ENCODE results near the gene RETREG2.

The RETREG2 gene

GRCh38 chr2:219177552-219178376, at the start of gene RETREG2:
TSS of gene RETREG2 (plus strand) at chr2:219178275. CDS start at chr2:219178353, 78 bp downstream.
- H3K27ac ChIP-seq (ENCODE audit: low read length), result no peak within 1 kb of the TSS
- no peaks in the 10 kb centered on the region for H3K9me3 ChIP-seq (ENCODE audit: insufficient read depth, low read depth, low read length)
- peaks cover 7% of the 10 kb centered on the region; the same call in 1 of the 2 replicates for H3K4me1 ChIP-seq (ENCODE audit: insufficient read depth, low read length)
- H3K9ac ChIP-seq (ENCODE audit: low read depth, low read length), result peak within 1 kb of the TSS; percentile 77; the same call in 1 of the 2 replicates
- H3K36me3 ChIP-seq (ENCODE audit: insufficient read depth, low read depth, low read length), result peaks cover 46% of the 10 kb centered on the region
- peak within 1 kb of the TSS; percentile 73 for H3K4me3 ChIP-seq (ENCODE audit: low read length)
- no peaks in the 10 kb centered on the region for H3K27me3 ChIP-seq (ENCODE audit: insufficient read depth, low read length)

GRCh38 chr2:219128396-219128795, 49.7 kb upstream of the RETREG2 start:
- no peaks in the 10 kb centered on the region for H3K9me3 ChIP-seq (ENCODE audit: insufficient read depth, low read depth, low read length)
- no peaks in the 10 kb centered on the region for H3K36me3 ChIP-seq (ENCODE audit: insufficient read depth, low read depth, low read length)
- no peaks in the 10 kb centered on the region for H3K4me1 ChIP-seq (ENCODE audit: insufficient read depth, low read length)
- no peak overlapping the region for H3K27ac ChIP-seq (ENCODE audit: low read length)
- H3K9ac ChIP-seq (ENCODE audit: low read depth, low read length), result no peak overlapping the region
- H3K27me3 ChIP-seq (ENCODE audit: insufficient read depth, low read length), result no peaks in the 10 kb centered on the region
- no peak overlapping the region for H3K4me3 ChIP-seq (ENCODE audit: low read length)

- no peak overlapping the region for H3K9ac ChIP-seq (ENCODE audit: low read depth, low read length)
- no peak overlapping the region for H3K27ac ChIP-seq (ENCODE audit: low read length)
- H3K36me3 ChIP-seq (ENCODE audit: insufficient read depth, low read depth, low read length), result no peaks in the 10 kb centered on the region
- H3K9me3 ChIP-seq (ENCODE audit: insufficient read depth, low read depth, low read length), result no peaks in the 10 kb centered on the region
- no peaks in the 10 kb centered on the region for H3K27me3 ChIP-seq (ENCODE audit: insufficient read depth, low read length)
- H3K4me1 ChIP-seq (ENCODE audit: insufficient read depth, low read length), result no peaks in the 10 kb centered on the region
- H3K4me3 ChIP-seq (ENCODE audit: low read length), result no peak overlapping the region
These were observed 48.5 kb upstream of the RETREG2 start for GRCh38 chr2:219129589-219129988.

- no peak overlapping the region for H3K4me3 ChIP-seq (ENCODE audit: low read length)
- H3K27me3 ChIP-seq (ENCODE audit: insufficient read depth, low read length), result no peaks in the 10 kb centered on the region
- no peak overlapping the region for H3K9ac ChIP-seq (ENCODE audit: low read depth, low read length)
- no peaks in the 10 kb centered on the region for H3K4me1 ChIP-seq (ENCODE audit: insufficient read depth, low read length)
- no peaks in the 10 kb centered on the region for H3K9me3 ChIP-seq (ENCODE audit: insufficient read depth, low read depth, low read length)
- H3K36me3 ChIP-seq (ENCODE audit: insufficient read depth, low read depth, low read length), result no peaks in the 10 kb centered on the region
- H3K27ac ChIP-seq (ENCODE audit: low read length), result no peak overlapping the region
These were observed 46.7 kb upstream of the RETREG2 start for GRCh38 chr2:219131327-219131726.

- Histone ChIP-seq H3K4me1 (ENCODE audit: insufficient read depth, low read length) (no peaks in the 10 kb centered on the region), H3K9me3 (ENCODE audit: insufficient read depth, low read depth, low read length) (no peaks in the 10 kb centered on the region), H3K27me3 (ENCODE audit: insufficient read depth, low read length) (no peaks in the 10 kb centered on the region), H3K4me3 (ENCODE audit: low read length) (no peak overlapping the region), H3K27ac (ENCODE audit: low read length) (no peak overlapping the region), H3K9ac (ENCODE audit: low read depth, low read length) (no peak overlapping the region), H3K36me3 (ENCODE audit: insufficient read depth, low read depth, low read length) (no peaks in the 10 kb centered on the region)
These were observed 46.3 kb upstream of the RETREG2 start for GRCh38 chr2:219131744-219132143.

GRCh38 chr2:219133976-219134375, 44.1 kb upstream of the RETREG2 start:
- Histone ChIP-seq H3K9me3 (ENCODE audit: insufficient read depth, low read depth, low read length) (no peaks in the 10 kb centered on the region), H3K4me1 (ENCODE audit: insufficient read depth, low read length) (no peaks in the 10 kb centered on the region), H3K27me3 (ENCODE audit: insufficient read depth, low read length) (no peaks in the 10 kb centered on the region), H3K27ac (ENCODE audit: low read length) (no peak overlapping the region), H3K4me3 (ENCODE audit: low read length) (no peak overlapping the region), H3K9ac (ENCODE audit: low read depth, low read length) (no peak overlapping the region), H3K36me3 (ENCODE audit: insufficient read depth, low read depth, low read length) (no peaks in the 10 kb centered on the region)

- Histone ChIP-seq H3K4me1 (ENCODE audit: insufficient read depth, low read length) (no peaks in the 10 kb centered on the region), H3K4me3 (ENCODE audit: low read length) (no peak overlapping the region), H3K9ac (ENCODE audit: low read depth, low read length) (no peak overlapping the region), H3K36me3 (ENCODE audit: insufficient read depth, low read depth, low read length) (peaks cover 7% of the 10 kb centered on the region; the same call in 1 of the 2 replicates), H3K27me3 (ENCODE audit: insufficient read depth, low read length) (no peaks in the 10 kb centered on the region), H3K9me3 (ENCODE audit: insufficient read depth, low read depth, low read length) (no peaks in the 10 kb centered on the region), H3K27ac (ENCODE audit: low read length) (no peak overlapping the region)
These were observed 37.4 kb upstream of the RETREG2 start for GRCh38 chr2:219140722-219141121.

- Histone ChIP-seq H3K27ac (ENCODE audit: low read length) (no peak overlapping the region), H3K36me3 (ENCODE audit: insufficient read depth, low read depth, low read length) (peaks cover 23% of the 10 kb centered on the region), H3K9ac (ENCODE audit: low read depth, low read length) (no peak overlapping the region), H3K4me1 (ENCODE audit: insufficient read depth, low read length) (no peaks in the 10 kb centered on the region), H3K27me3 (ENCODE audit: insufficient read depth, low read length) (no peaks in the 10 kb centered on the region), H3K4me3 (ENCODE audit: low read length) (no peak overlapping the region), H3K9me3 (ENCODE audit: insufficient read depth, low read depth, low read length) (no peaks in the 10 kb centered on the region)
These were observed 35.7 kb upstream of the RETREG2 start for GRCh38 chr2:219142329-219142728.

GRCh38 chr2:219149667-219150066, 28.4 kb upstream of the RETREG2 start:
- H3K36me3 ChIP-seq (ENCODE audit: insufficient read depth, low read depth, low read length), result peaks cover 33% of the 10 kb centered on the region
- no peaks in the 10 kb centered on the region for H3K9me3 ChIP-seq (ENCODE audit: insufficient read depth, low read depth, low read length)
- no peak overlapping the region for H3K4me3 ChIP-seq (ENCODE audit: low read length)
- H3K27ac ChIP-seq (ENCODE audit: low read length), result no peak overlapping the region
- no peak overlapping the region for H3K9ac ChIP-seq (ENCODE audit: low read depth, low read length)
- H3K27me3 ChIP-seq (ENCODE audit: insufficient read depth, low read length), result no peaks in the 10 kb centered on the region
- H3K4me1 ChIP-seq (ENCODE audit: insufficient read depth, low read length), result no peaks in the 10 kb centered on the region

- H3K4me3 ChIP-seq (ENCODE audit: low read length), result no peak overlapping the region
- no peaks in the 10 kb centered on the region for H3K27me3 ChIP-seq (ENCODE audit: insufficient read depth, low read length)
- no peak overlapping the region for H3K27ac ChIP-seq (ENCODE audit: low read length)
- no peaks in the 10 kb centered on the region for H3K9me3 ChIP-seq (ENCODE audit: insufficient read depth, low read depth, low read length)
- no peak overlapping the region for H3K9ac ChIP-seq (ENCODE audit: low read depth, low read length)
- H3K36me3 ChIP-seq (ENCODE audit: insufficient read depth, low read depth, low read length), result peaks cover 28% of the 10 kb centered on the region
- no peaks in the 10 kb centered on the region for H3K4me1 ChIP-seq (ENCODE audit: insufficient read depth, low read length)
These were observed 22.9 kb upstream of the RETREG2 start for GRCh38 chr2:219155054-219155644.

- Histone ChIP-seq H3K9ac (ENCODE audit: low read depth, low read length) (no peak overlapping the region), H3K36me3 (ENCODE audit: insufficient read depth, low read depth, low read length) (peaks cover 28% of the 10 kb centered on the region), H3K4me3 (ENCODE audit: low read length) (no peak overlapping the region; the same call in 1 of the 2 replicates), H3K9me3 (ENCODE audit: insufficient read depth, low read depth, low read length) (no peaks in the 10 kb centered on the region), H3K4me1 (ENCODE audit: insufficient read depth, low read length) (peaks cover 2% of the 10 kb centered on the region; the same call in 1 of the 2 replicates), H3K27me3 (ENCODE audit: insufficient read depth, low read length) (peaks cover 6% of the 10 kb centered on the region), H3K27ac (ENCODE audit: low read length) (no peak overlapping the region)
These were observed 20.7 kb upstream of the RETREG2 start for GRCh38 chr2:219157396-219157795.

GRCh38 chr2:219158025-219158424, 20.1 kb upstream of the RETREG2 start:
- Histone ChIP-seq H3K27me3 (ENCODE audit: insufficient read depth, low read length) (peaks cover 12% of the 10 kb centered on the region), H3K4me1 (ENCODE audit: insufficient read depth, low read length) (peaks cover 2% of the 10 kb centered on the region; the same call in 1 of the 2 replicates), H3K27ac (ENCODE audit: low read length) (no peak overlapping the region), H3K36me3 (ENCODE audit: insufficient read depth, low read depth, low read length) (peaks cover 28% of the 10 kb centered on the region), H3K4me3 (ENCODE audit: low read length) (no peak overlapping the region), H3K9me3 (ENCODE audit: insufficient read depth, low read depth, low read length) (no peaks in the 10 kb centered on the region), H3K9ac (ENCODE audit: low read depth, low read length) (no peak overlapping the region)
